HG03175 (cell line): ENCODE data around the gene MYO9B.
A peak's percentile ranks its signal among the peaks of the same experiment; 100 is the strongest.

Experiments used
- ATAC-seq: cut with Tn5 transposase; IDR thresholded peaks from one replicate; pipeline ENCODE4 v1.9.1; 2021; ENCODE audit warnings: mild to moderate bottlenecking, moderate library complexity; ENCODE audit not compliant: unreplicated experiment

MYO9B gene

DNA sequence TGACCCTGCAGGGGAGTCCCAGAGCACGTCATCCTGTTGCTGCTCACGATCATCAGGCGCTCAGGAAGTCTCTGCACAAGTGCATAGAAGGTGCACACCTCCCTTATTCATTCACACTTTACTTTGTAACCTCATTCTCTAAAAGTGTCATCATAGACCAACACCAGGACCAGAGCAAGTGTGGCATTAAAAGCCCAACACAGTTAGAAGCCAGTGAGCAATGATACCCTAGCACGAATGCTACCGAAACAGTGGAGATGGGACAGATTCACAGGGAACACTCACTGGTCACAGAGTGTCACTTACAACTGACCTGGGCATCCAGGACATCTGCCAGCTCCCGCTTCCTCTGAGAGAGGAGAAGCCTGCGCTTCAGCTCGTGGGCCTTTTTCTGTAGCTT lies 17.3 kb upstream of the MYO9B start:
- no peak for ATAC-seq

DNA sequence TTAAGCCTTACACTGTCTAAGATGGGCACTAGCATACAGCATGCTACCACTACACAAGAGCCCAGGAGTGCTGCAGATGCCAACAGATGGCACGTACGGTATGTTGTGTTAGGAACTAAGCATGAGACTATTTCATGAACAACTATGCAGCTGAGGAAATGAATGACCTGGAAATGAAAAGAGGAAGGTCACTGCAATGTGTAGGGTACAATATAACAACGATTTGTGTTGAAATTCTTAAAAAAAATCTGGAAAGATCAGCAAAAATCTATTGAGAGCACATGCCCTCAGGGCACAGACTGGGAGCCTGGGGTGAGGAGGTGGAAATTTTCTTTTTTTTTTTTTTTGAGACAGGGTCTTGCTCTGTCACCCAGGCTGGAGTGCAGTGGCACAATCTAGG lies 14.8 kb upstream of the MYO9B start:
- no peak for ATAC-seq

DNA sequence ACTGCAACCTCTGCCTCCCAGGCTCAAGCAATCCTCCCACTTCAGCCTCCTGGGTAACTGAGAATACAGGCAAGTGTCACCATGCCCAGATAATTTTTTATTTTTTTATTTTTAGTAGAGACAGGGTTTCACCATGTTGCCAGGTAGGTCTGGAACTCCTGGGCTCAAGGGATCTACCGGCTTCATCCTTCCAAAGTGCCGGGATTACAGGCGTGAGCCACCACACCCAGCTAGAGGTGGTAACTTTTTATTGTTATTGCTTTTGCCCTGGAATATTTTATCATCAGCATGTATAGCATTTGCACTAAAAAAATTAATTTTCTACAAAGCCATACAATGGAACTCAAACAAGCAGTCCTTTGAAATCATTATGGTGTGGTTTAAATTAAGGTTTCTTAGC lies 14.4 kb upstream of the MYO9B start:
- ATAC-seq, result no peak

DNA sequence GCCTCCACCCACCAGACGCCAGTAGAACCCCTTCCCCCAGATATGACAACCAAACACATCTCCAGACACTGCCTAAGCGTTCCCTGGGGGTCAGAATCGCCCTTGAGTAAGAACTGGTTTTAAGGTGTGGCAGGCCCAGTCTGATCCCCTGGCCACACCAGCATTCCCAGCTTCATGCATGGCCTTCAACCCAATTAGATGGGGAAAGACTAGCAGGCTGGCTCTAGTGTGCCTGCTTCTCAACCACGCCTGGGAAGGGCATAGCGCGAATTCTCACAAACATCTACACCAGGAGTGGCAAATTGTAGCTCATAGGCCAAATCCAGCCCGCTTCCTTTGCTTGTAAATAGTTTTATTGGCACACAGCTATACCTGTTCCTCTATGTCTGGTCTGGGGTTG lies 13.9 kb upstream of the MYO9B start:
- ATAC-seq, result no peak

DNA sequence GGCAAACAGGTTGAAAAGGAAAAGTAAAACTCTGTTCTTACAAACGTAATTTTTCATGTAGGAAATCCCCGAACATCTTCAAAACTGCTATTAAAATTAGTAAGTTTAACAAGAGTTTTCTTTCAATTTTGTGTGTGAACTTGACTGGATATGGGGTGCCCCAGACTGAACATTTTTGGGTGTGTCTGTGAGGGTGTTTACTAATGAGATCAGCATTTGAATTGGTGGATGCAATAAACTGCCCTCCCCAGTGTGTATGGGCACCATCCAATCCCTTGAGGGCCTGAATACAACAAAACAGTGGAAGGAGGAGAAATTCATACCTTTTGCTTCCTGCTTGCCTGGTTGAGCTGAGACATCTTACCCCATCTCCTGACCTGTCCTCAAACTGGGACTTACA lies 12.1 kb upstream of the MYO9B start:
- ATAC-seq, result no peak

GRCh38 chr19:17069193-17069592 lies 6.4 kb upstream of the MYO9B start:
- ATAC-seq, result no peak

DNA sequence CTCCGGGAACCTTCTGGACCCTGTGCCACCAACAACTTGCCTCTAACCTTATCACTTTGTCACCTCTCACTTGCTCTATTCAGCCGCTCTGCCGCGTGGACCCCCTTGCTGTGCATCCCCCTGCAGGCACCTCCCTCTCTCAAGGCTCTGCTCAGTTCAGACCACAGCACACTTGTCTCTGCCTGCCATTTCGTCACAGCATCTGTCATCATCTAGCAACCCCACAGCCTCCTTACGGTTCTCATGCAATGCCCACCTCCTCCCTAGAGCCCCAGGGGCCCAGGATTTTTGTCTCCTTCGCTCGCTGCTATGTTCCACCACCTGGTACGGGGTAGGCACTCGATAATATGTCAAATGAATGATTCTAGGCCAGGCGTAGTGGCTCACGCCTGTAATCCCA lies 5.2 kb upstream of the MYO9B start:
- no peak for ATAC-seq

DNA sequence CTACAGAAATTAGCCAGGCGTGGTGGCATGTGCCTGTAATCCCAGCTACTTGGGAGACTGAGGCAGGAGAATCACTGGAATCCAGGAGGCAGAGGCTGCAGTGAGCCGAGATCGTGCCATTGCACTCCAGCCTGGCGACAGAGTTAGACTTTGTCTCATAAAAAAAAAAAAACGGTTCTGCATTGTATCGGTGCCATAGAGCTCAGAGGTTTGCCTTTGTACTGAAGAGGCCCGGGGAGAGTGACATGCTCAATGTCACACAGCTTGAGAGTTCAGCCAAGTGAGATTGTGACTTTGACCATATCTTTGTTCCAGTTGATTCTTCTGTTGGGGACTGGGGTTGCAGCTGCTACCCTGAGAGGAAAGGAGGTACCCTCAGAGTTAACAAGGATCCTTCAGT lies 4.7 kb upstream of the MYO9B start:
- no peak for ATAC-seq

GRCh38 chr19:17073869-17074633 lies 1.5 kb upstream of the MYO9B start:
- no peak for ATAC-seq

DNA sequence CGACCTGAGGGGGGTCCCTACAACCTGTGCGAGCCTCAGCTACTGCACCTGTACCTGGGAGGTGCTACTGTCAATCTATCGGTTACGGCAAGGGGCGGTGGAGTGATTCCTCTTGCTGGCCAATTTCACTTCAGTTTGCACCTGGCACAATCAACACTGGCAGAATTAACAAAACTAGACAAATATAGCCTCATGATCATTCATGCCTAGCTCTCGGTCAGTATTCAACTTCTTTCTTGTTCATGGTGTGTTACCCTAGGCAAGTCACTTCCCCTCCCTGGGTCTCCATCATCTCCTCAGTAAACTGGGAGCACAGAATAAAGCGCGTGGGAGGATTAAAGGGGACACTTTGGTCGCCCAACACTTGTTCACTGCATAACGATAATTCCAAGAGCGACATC lies 943 bp upstream of the MYO9B start:
- no peak for ATAC-seq

DNA sequence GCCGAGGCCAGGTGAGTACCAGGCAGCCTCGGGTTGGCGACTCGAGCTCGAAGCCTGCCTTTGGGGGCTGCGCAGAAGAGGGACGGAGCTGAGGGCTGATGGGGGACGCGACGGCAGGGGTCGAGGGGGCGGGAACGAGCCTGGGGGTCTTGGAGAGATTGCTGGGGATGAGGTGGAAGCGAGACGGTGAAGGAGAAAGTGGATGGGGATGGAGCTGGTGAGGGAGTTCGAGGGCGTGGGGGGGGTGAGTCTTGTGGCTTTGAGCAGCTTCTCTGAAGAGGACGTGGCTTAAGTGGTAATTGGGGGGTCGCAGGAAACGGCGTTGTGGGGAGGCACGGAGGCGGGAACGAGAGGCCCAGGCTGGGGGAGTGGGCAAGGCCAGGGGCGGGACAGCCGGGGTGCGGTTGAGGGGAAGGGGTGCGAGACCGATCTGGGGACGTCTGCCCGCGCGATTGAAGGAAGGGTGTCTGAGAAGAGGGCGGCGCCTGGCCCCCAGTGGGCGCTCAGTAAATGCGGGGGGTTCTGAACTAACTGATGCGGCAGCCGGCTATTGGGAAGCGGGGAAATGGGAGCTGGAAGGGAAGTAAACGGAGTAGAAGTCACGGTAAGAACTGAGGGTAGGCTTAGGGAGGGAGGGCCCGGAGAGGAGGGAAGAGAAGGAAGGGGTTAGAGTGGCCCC lies 426 bp downstream of the MYO9B start:
- no peak for ATAC-seq

DNA sequence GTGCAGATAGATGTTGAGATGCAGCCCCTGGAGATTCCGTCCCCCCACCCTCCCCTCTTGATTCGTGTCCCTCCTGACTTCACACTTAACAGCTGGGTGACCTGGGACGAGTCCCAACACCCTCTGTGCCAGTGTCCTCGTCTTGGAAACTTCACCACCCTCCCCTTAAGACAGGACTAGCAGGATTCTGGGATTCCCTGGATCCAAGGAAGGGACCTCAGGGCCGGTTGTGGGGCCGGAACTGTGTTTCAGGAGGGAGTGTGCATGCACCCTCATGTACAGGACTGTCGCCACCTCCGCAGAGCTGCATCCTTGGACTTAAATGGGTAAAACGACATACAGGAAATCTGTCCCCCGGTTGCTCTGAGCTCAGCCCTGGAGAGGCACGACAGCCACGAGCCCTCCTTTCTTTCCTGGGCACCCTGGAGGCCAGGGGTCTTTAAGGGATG lies 990 bp downstream of the MYO9B start:
- no peak for ATAC-seq

DNA sequence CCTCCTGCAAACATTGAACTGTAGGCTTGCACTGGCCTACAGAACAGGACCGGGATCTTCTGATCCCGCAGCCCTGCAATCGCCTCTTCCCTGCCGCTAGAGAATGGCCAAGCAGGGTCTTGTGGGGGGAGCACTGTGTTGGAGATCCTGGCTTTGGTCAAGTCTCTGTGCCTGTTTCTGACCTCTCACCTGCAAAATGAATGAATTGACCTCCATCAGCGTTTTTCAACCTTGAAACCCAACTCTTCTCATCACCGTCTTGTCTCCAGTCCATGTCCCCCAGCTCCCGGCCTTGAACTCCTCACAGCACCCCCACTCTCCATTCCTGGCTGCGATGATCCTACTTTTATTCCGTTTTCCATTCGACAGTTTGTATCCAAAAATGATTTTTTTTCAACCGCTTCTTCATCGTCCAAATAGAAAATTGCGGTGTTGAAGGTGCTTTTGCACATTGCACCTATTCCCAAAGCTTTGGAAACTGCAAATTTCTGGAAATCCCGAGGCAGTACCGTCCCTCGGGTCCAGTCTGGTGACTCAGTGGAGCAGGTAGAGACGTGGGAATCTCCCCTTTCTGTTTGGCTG lies 2.0 kb downstream of the MYO9B start:
- no peak for ATAC-seq

- no peak for ATAC-seq
Measured at GRCh38 chr19:17078036-17078919, 2.7 kb downstream of the MYO9B start.

GRCh38 chr19:17078920-17079709 lies 3.5 kb downstream of the MYO9B start:
- no peak for ATAC-seq

GRCh38 chr19:17079710-17080439 lies 4.3 kb downstream of the MYO9B start:
- ATAC-seq, result peak; percentile 43

DNA sequence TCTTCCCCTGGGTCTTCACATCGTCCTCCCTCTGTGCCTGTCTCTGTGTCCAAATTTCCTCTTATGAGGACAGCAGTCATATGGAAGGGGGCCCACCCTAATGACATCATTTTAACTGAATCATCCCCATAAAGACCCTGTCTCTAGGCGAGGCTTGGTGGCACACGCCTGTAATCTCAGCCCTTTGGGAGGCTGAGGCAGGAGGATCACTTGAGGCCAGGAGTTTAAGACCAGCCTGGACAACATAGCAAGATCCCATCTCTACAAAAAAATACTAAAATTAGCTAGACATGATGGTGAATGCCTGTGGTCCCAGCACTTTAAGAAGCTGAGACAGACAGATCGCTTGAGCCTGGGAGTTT lies 4.8 kb downstream of the MYO9B start:
- no peak for ATAC-seq

GRCh38 chr19:17081672-17082630 lies 6.4 kb downstream of the MYO9B start:
- no peak for ATAC-seq

DNA sequence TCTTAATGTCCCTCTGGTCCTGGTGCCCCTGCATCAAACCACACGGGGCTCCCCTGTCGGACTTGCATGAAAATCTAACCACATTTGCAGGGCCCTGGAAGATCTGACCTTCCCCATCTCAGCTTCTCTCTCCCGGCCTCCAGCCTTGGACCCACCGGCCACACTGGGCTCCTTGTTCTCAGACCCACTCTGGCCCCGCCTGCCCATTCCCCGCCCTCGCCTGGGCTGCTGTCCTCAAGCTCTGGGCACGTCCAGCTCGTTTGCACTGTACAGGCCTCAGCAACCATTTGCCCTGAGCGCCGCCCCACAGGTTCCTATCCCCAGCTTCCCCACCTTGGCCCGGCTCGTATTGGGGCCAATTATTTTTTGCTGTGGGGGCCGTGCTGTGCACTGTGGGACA lies 10.5 kb downstream of the MYO9B start:
- no peak for ATAC-seq
